HepG2 (cell line): ENCODE results near the gene AGAP1. TPM values are rescaled to one million over a fixed set of nuclear protein-coding genes. Genes with fewer than 3 reads are reported as not detected.

Source experiments
- ATAC-seq: fragments of 200-7000 bp; cut with Tn5 transposase; 3 replicates; pipeline ENCODE4 v1.9.1; 2020; ENCODE audit warnings: mild to moderate bottlenecking, moderate library complexity
- BruUV-seq: library from RNA; stranded (reverse); fragments of 400-500 nt; replicated peaks from 2 replicates; lab custom pipeline; 2021; lab: Mats Ljungman, UMichigan
- CTCF ChIA-PET: fragments of 300-600 bp; formaldehyde crosslinking; extraction: SDS; loops from one replicate; lab custom pipeline; 2021; ENCODE audit warnings: low total read pairs, inconsistent platforms, low intra/inter-chr PET ratio; lab: Yijun Ruan, JAX
- POLR2A ChIA-PET: fragments of 350-600 bp; sonication (Branson Sonifier 250); formaldehyde crosslinking; loops from one replicate; lab custom pipeline; 2020; ENCODE audit warnings: antibody characterized with exemption, inconsistent platforms; lab: Yijun Ruan, JAX
- DNase-seq: peaks from one replicate; pipeline ENCODE4 v3.0.0-alpha.2; 2015; ENCODE audit warnings: low spot score
- FAIRE-seq: peaks from 3 replicates; lab custom pipeline; 2011; peaks lifted over from hg19 to GRCh38; lab: Jason Lieb, UNC
- H2AFZ ChIP-seq: one replicate; pipeline ENCODE4 v1.6.1; 2011; ENCODE audit warnings: low read length, inconsistent platforms
- H3K27ac ChIP-seq: fragments of 300-600 bp; 3 replicates; pipeline ENCODE4 v1.8.0; 2011; ENCODE audit warnings: mixed run types, mild to moderate bottlenecking, mixed read lengths, low read length, inconsistent platforms; ENCODE audit not compliant: insufficient read depth; ENCODE audit errors: extremely low read length
- H3K27me3 ChIP-seq, 2 experiments: fragments of 200-600 bp in 1 of 2; 2 replicates in 1 of 2; 3 replicates in 1 of 2; pipeline versions ENCODE4 v1.6.0 to v1.8.0; 2011; ENCODE audit warnings: low read length in 2 of 2, mild to moderate bottlenecking in 2 of 2, moderate library complexity in 2 of 2, inconsistent platforms in 1 of 2; ENCODE audit not compliant: insufficient read depth in 2 of 2, control insufficient read depth in 1 of 2
- H3K36me3 ChIP-seq, 2 experiments: fragments of 200-600 bp in 1 of 2; replicated peaks in 1 of 2; 2 replicates in 1 of 2; 3 replicates in 1 of 2; pipeline versions ENCODE4 v1.5.1 to v1.8.0; 2011; ENCODE audit warnings: low read length in 2 of 2, inconsistent platforms in 1 of 2; ENCODE audit not compliant: insufficient read depth in 2 of 2, control insufficient read depth in 1 of 2
- H3K4me1 ChIP-seq: 2 replicates; pipeline ENCODE4 v1.5.1; 2012; ENCODE audit warnings: low read length, inconsistent platforms; ENCODE audit not compliant: insufficient read depth
- H3K4me2 ChIP-seq: 2 replicates; pipeline ENCODE4 v1.6.0; 2011; ENCODE audit warnings: low read depth, low read length, inconsistent platforms
- H3K4me3 ChIP-seq, 3 experiments: fragments of 200-600 bp in 1 of 3; sonication (generic), shearing (Covaris generic) in 1 of 3; replicated peaks in 1 of 3; 2 replicates each; pipeline ENCODE4 v1.5.1; 2011 to 2016; ENCODE audit warnings: low read length in 3 of 3, inconsistent platforms in 2 of 3, low read depth in 2 of 3, mild to moderate bottlenecking in 2 of 3, control low read depth in 1 of 3, mixed read lengths in 1 of 3; ENCODE audit not compliant: insufficient read depth in 1 of 3
- H3K79me2 ChIP-seq: one replicate; pipeline ENCODE4 v1.6.1; 2011; ENCODE audit warnings: low read length, inconsistent platforms; ENCODE audit not compliant: insufficient read depth
- H3K9ac ChIP-seq: 2 replicates; pipeline ENCODE4 v1.6.0; 2011; ENCODE audit warnings: mild to moderate bottlenecking, low read depth, low read length, inconsistent platforms; ENCODE audit not compliant: insufficient read depth
- H3K9me3 ChIP-seq: 2 replicates; pipeline ENCODE4 v1.5.1; 2012; ENCODE audit warnings: mild to moderate bottlenecking, low read length
- H4K20me1 ChIP-seq: 2 replicates; pipeline ENCODE4 v1.6.0; 2011; ENCODE audit warnings: inconsistent platforms, mild to moderate bottlenecking, low read length, moderate library complexity; ENCODE audit not compliant: insufficient read depth
- NR2F1 ChIP-seq, 2 experiments: fragments of 450-650 bp in 1 of 2; formaldehyde crosslinking in 1 of 2; IDR thresholded peaks; 2 replicates each; pipeline versions ENCODE4 v1.5.0 to v1.6.1; 2016 to 2020; ENCODE audit warnings: mild to moderate bottlenecking in 1 of 2, missing compliant biosample characterization in 1 of 2, missing genetic modification reagents in 1 of 2, moderate library complexity in 1 of 2
- TEF ChIP-seq: sonication (generic); formaldehyde crosslinking; IDR thresholded peaks from 2 replicates; pipeline ENCODE4 v1.5.0; 2020; ENCODE audit warnings: missing genetic modification reagents
- TOPORS ChIP-seq: sonication (generic); formaldehyde crosslinking; IDR thresholded peaks from 2 replicates; pipeline ENCODE4 v1.8.0; 2023; ENCODE audit warnings: mild to moderate bottlenecking, missing genetic modification reagents
- ZNF317 ChIP-seq: sonication (generic); formaldehyde crosslinking; IDR thresholded peaks from 2 replicates; pipeline ENCODE4 v1.5.0; 2020; ENCODE audit warnings: mild to moderate bottlenecking, missing genetic modification reagents
- ZNF777 ChIP-seq: sonication (generic); formaldehyde crosslinking; IDR thresholded peaks from 2 replicates; pipeline ENCODE4 v1.4.0; 2020; ENCODE audit warnings: missing genetic modification reagents
- ZSCAN12 ChIP-seq: sonication (generic); formaldehyde crosslinking; IDR thresholded peaks from 2 replicates; pipeline ENCODE4 v1.9.0; 2021; ENCODE audit warnings: mild to moderate bottlenecking, missing genetic modification reagents
- WGBS: methylation state at CpG from one replicate; pipeline ENCODE4 v1.1.6; 2017; ENCODE audit warnings: low lambda C conversion rate; 5-methylcytosine and 5-hydroxymethylcytosine counted together
- in situ Hi-C: cut with HindIII; loops from 2 replicates; pipeline ENCODE4 v1.10.0; 2017; ENCODE audit warnings: low pct_unique_long_range_greater_than_20kb; ENCODE audit not compliant: extremely low pct_ligation_motif_present
- intact Hi-C: fragments of 100-400 bp; cut with micrococcal nuclease; formaldehyde crosslinking; loops from one replicate; pipeline ENCODE4 v1.10.0; 2022; ENCODE audit not compliant: unreplicated experiment
- polyA plus RNA-seq, 8 experiments: library from polyadenylated mRNA; depleted of rRNA in 3 of 8; stranded (reverse) in 7 of 8; unstranded in 1 of 8; fragments of >200 nt; fragmentation: Illumina TruSeq in 4 of 8; extraction: Trizol in 4 of 8; gene quantifications; 2 replicates each; pipeline versions ENCODE4 v1.2.1 to v1.2.3, GENCODE V29; 2011 to 2016; ENCODE audit warnings: low read depth in 4 of 8, missing spikeins in 1 of 8, mixed read lengths in 1 of 8; ENCODE audit not compliant: insufficient read depth in 1 of 8
- total RNA-seq, 5 experiments: library from RNA; depleted of rRNA; stranded (reverse); fragments of >200 nt; fragmentation: Illumina TruSeq; extraction: Trizol; gene quantifications; 2 replicates each; pipeline ENCODE4 v1.2.3, GENCODE V29; 2016; ENCODE audit warnings: low read depth in 1 of 5

AGAP1 gene
- total and polyA plus RNA-seq, 2 of the 13 experiments (the other 11 are each of a cell fraction or from before 2014, with no cell fraction given), result 21.2 to 32.7 TPM

- no peak overlapping the region for H3K4me2 ChIP-seq
- no TSS peak for BruUV-seq
- H3K27me3 ChIP-seq, result no peaks in the 10 kb centered on the region
- in situ Hi-C loops, result no loop called here
- H4K20me1 ChIP-seq, result peaks cover 40% of the 10 kb centered on the region
- H2AFZ ChIP-seq, result no peak overlapping the region
- no peaks in the 10 kb centered on the region for H3K36me3 ChIP-seq
- TF ChIP-seq NR2F1 (CRISPR knock-in tag; IDR thresholded peaks at IDR 0.05) (no peak), ZNF317 (CRISPR knock-in tag) (peak; percentile 88)
- CTCF ChIA-PET, result no interaction called here
- POLR2A ChIA-PET, result no interaction called here
- H3K4me3 ChIP-seq, result no peak overlapping the region
- DNase-seq (no peak), ATAC-seq (no peak), FAIRE-seq (no peak)
- H3K9ac ChIP-seq, result no peak overlapping the region
- peaks cover 32% of the 10 kb centered on the region for H3K4me1 ChIP-seq
- intact Hi-C loops, result loop anchor here (10.0 kb wide), 1 partner anchor 67 kb away; no protein-coding TSS in a partner anchor
- H3K9me3 ChIP-seq, result no peaks in the 10 kb centered on the region
- 97% methylated on average over 16 of the region's 16 CpGs for WGBS
- H3K79me2 ChIP-seq, result peaks cover 80% of the 10 kb centered on the region
- H3K27ac ChIP-seq, result no peak overlapping the region
Observed at GRCh38 chr2:235677276-235677788, 183.5 kb downstream of the AGAP1 start.

- no peak overlapping the region for H3K4me2 ChIP-seq
- peaks cover 34% of the 10 kb centered on the region for H4K20me1 ChIP-seq
- H3K9ac ChIP-seq, result no peak overlapping the region
- DNase-seq, result no peak
- no TSS peak for BruUV-seq
- H3K27me3 ChIP-seq, result no peaks in the 10 kb centered on the region
- 98% methylated on average over 11 of the region's 11 CpGs for WGBS
- in situ Hi-C loops (no loop called here), intact Hi-C loops (loop anchor here (10.0 kb wide), 1 partner anchor 67 kb away; no protein-coding TSS in a partner anchor)
- H3K79me2 ChIP-seq, result peaks cover 80% of the 10 kb centered on the region
- H3K36me3 ChIP-seq, result no peaks in the 10 kb centered on the region
- ATAC-seq, result no peak
- H3K27ac ChIP-seq, result no peak overlapping the region
- H3K4me3 ChIP-seq, result no peak overlapping the region
- CTCF ChIA-PET, result no interaction called here
- FAIRE-seq, result no peak
- POLR2A ChIA-PET, result no interaction called here
- peaks cover 26% of the 10 kb centered on the region for H3K4me1 ChIP-seq
- no peak overlapping the region for H2AFZ ChIP-seq
- TF ChIP-seq ZNF777, result no peak
- no peak for TF ChIP-seq ZSCAN12 (CRISPR knock-in tag)
- no peak for TF ChIP-seq TOPORS (CRISPR knock-in tag)
- no peak for TF ChIP-seq TEF (CRISPR knock-in tag)
- TF ChIP-seq, all 625 proteins: peak for 0
- H3K9me3 ChIP-seq, result no peaks in the 10 kb centered on the region
Observed at GRCh38 chr2:235677937-235678336, 184.1 kb downstream of the AGAP1 start.
